Panc1 (cell line): ENCODE data around the gene PER2. TPM values are rescaled to one million over a fixed set of nuclear protein-coding genes. Genes with fewer than 3 reads are reported as not detected.

Source experiments
- ATAC-seq: fragments of 200-7000 bp; cut with Tn5 transposase; 2 replicates; pipeline ENCODE4 v1.9.1; 2020; ENCODE audit warnings: mild to moderate bottlenecking, moderate library complexity
- BruUV-seq: library from RNA; stranded (reverse); fragments of 400-500 nt; replicated peaks from 2 replicates; lab custom pipeline; 2021; lab: Mats Ljungman, UMichigan
- CTCF ChIA-PET: fragments of 300-600 bp; sonication (Branson Sonifier 250); formaldehyde crosslinking; loops from one replicate; lab custom pipeline; 2022; ENCODE audit warnings: antibody characterized with exemption; lab: Charles Lee
- POLR2A ChIA-PET: fragments of 300-600 bp; sonication (Branson Sonifier 250); formaldehyde crosslinking; loops from one replicate; lab custom pipeline; 2022; ENCODE audit warnings: antibody characterized with exemption; lab: Charles Lee
- DNase-seq: peaks from one replicate; pipeline ENCODE4 v3.0.0-alpha.2; 2010; ENCODE audit warnings: low read depth, low spot score
- H3K27ac ChIP-seq: 2 replicates; pipeline ENCODE4 v1.5.1; 2011; ENCODE audit warnings: mild to moderate bottlenecking, low read length, inconsistent platforms
- H3K27me3 ChIP-seq: fragments of 200-500 bp; sonication (Bioruptor generic); 2 replicates; pipeline ENCODE4 v1.6.0; 2014; ENCODE audit warnings: low read length, inconsistent platforms; ENCODE audit not compliant: control insufficient read depth, insufficient read depth
- H3K36me3 ChIP-seq: fragments of 200-500 bp; sonication (Bioruptor generic); 2 replicates; pipeline ENCODE4 v1.5.1; 2014; ENCODE audit warnings: inconsistent platforms, mild to moderate bottlenecking, low read length, moderate library complexity; ENCODE audit not compliant: control insufficient read depth, insufficient read depth
- H3K4me1 ChIP-seq: 2 replicates; pipeline ENCODE4 v1.5.1; 2011; ENCODE audit warnings: inconsistent platforms, mild to moderate bottlenecking, low read length, moderate library complexity; ENCODE audit not compliant: control insufficient read depth, insufficient read depth
- H3K4me3 ChIP-seq, 2 experiments: 2 replicates each; pipeline ENCODE4 v1.5.1; 2011 to 2012; ENCODE audit warnings: low read depth in 2 of 2, low read length in 2 of 2, mild to moderate bottlenecking in 2 of 2, inconsistent platforms in 1 of 2, moderate library complexity in 1 of 2
- H3K9me3 ChIP-seq: fragments of 200-500 bp; sonication (Bioruptor generic); 2 replicates; pipeline ENCODE4 v1.5.1; 2014; ENCODE audit warnings: low read depth, mild to moderate bottlenecking, inconsistent platforms, low read length, moderate library complexity; ENCODE audit not compliant: control insufficient read depth, insufficient read depth
- POLR2AphosphoS5 ChIP-seq: IDR thresholded peaks from 2 replicates; pipeline ENCODE4 v1.6.1; 2012; ENCODE audit warnings: mild to moderate bottlenecking, low read depth, low read length, moderate library complexity
- SIN3A ChIP-seq: IDR thresholded peaks from 2 replicates; pipeline ENCODE4 v1.6.1; 2012; ENCODE audit warnings: low read depth, mild to moderate bottlenecking, low read length, moderate library complexity, borderline replicate concordance; ENCODE audit not compliant: insufficient read depth
- TCF7L2 ChIP-seq: IDR thresholded peaks from 2 replicates; pipeline ENCODE4 v1.6.1; 2011; ENCODE audit warnings: mild to moderate bottlenecking, low read depth, low read length, inconsistent platforms
- in situ Hi-C: cut with HindIII; loops from 2 replicates; pipeline ENCODE4 v1.10.0; 2016; ENCODE audit warnings: low sequenced_read_pairs, low pct_unique_long_range_greater_than_20kb
- intact Hi-C: fragments of 100-400 bp; cut with micrococcal nuclease; formaldehyde crosslinking; loops from one replicate; pipeline ENCODE4 v1.10.0; 2022; ENCODE audit not compliant: unreplicated experiment
- total RNA-seq: library from RNA; stranded (reverse); gene quantifications from one replicate; pipeline ENCODE4 v1.2.1, GENCODE V29; 2021; ENCODE audit not compliant: unreplicated experiment
- TF ChIP-seq, protein P1 (sequence below): fragments of 450-650 bp; IDR thresholded peaks from 2 replicates; pipeline ENCODE4 v1.5.1; 2017; ENCODE audit warnings: mild to moderate bottlenecking
- TF ChIP-seq, protein P2 (sequence below), 2 experiments: IDR thresholded peaks; 2 replicates each; pipeline ENCODE4 v1.6.1; 2011 to 2012; ENCODE audit warnings: low read depth in 2 of 2, control low read depth in 1 of 2, low read length in 1 of 2, mild to moderate bottlenecking in 1 of 2, moderate library complexity in 1 of 2; ENCODE audit not compliant: insufficient read depth in 1 of 2

PER2 gene
- total RNA-seq, 1 experiment from 2014 or later = 9.9 TPM

DNA sequence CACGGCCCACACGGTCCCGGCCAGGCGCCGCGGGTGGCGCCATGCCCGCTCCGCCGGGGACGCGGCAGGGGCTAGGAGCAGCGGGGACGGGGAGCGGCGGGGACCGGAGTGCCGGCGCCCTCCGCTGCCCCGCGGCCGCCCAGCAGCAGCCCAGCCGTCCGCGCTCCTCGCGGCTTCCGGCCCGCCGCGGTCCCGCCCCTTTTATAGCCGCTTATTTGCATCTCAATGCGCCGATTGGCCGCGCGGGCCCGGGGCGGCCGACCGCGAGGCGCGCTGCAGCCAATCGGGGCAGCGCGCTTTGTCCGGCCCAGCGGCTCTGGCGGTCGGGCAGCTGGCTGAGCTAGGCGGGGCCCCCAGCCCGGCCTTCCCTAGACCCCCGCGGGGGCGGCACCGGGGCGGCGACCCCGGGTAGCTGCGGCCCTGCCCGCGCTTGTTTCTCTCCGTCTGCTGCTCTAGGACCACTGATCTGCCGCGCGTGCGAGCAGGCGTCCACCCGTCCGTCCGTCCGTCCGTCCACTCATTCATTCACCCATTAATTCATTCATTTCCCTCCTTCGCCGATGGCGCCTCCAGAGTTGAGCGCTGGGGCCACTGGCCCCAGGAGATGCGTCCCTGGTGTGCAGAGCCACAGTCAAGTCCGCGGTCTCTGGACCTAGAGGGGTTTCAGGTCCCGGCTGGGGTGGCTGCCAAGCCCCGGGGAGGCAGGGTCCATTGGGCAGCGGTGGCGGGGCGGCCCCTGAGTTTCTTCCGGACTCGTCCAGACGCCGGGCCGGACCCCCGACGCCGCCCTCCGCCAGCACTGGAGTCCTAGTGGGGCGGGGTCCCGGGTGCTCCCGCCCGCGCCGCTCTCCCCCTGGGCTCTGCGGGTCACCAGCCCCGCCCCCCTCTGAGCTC is 48.3 kb downstream of the PER2 start, which contains the start of gene HES6:
HES6 (minus strand) TSS at position 176 of the 894 bp plus-strand sequence; CDS start at position 43, 133 bp downstream.
- intact Hi-C loops (no loop called here), in situ Hi-C loops (no loop called here)
- TF ChIP-seq, protein P1, sequence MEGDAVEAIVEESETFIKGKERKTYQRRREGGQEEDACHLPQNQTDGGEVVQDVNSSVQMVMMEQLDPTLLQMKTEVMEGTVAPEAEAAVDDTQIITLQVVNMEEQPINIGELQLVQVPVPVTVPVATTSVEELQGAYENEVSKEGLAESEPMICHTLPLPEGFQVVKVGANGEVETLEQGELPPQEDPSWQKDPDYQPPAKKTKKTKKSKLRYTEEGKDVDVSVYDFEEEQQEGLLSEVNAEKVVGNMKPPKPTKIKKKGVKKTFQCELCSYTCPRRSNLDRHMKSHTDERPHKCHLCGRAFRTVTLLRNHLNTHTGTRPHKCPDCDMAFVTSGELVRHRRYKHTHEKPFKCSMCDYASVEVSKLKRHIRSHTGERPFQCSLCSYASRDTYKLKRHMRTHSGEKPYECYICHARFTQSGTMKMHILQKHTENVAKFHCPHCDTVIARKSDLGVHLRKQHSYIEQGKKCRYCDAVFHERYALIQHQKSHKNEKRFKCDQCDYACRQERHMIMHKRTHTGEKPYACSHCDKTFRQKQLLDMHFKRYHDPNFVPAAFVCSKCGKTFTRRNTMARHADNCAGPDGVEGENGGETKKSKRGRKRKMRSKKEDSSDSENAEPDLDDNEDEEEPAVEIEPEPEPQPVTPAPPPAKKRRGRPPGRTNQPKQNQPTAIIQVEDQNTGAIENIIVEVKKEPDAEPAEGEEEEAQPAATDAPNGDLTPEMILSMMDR = 0 out of 2 replicates have a peak, but pooled peaks have one; percentile 15
- TF ChIP-seq TCF7L2 = no peak
- TF ChIP-seq POLR2AphosphoS5 = peak; percentile 82
- TF ChIP-seq SIN3A = peak; percentile 80; the same call in 1 of the 2 replicates
- BruUV-seq = no TSS peak
- Histone ChIP-seq H3K4me3 (peak within 1 kb of the TSS; percentile 65 to 66), H3K4me1 (no peaks in the 10 kb centered on the region), H3K9me3 (no peaks in the 10 kb centered on the region), H3K27me3 (no peaks in the 10 kb centered on the region), H3K36me3 (no peaks in the 10 kb centered on the region), H3K27ac (peak within 1 kb of the TSS; percentile 63; the same call in 1 of the 2 replicates)
- ChIA-PET CTCF (no interaction called here), POLR2A (interaction anchor here (0.5 to 0.7 kb wide), 2 partner anchors 80 to 1706 kb away, joined by 3 read pairs; no protein-coding TSS in a partner anchor)
- no peak for DNase-seq
- ATAC-seq = peak; percentile 91

DNA sequence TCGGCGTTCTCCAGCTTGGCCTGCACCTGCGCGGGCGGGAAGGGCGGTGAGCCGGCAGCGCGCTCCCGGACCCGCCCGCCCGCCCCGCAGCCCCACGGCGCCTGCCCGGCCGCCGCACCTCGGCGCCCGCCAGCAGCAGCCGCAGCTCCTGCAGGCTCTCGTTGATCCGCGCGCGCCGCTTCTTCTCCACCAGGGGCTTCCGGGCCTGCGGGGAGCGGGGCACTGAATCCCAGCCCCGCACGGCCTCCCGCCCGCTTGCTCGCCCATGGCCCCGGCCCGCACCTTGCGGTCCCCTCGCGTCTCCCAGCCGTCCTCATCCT is 48.9 kb downstream of the PER2 start:
- in situ Hi-C loops (no loop called here), intact Hi-C loops (no loop called here)
- ChIA-PET CTCF (no interaction called here), POLR2A (no interaction called here)
- Histone ChIP-seq H3K27ac (no peak overlapping the region), H3K4me3 (peak overlapping the region; percentile 59 to 65), H3K4me1 (no peaks in the 10 kb centered on the region), H3K36me3 (no peaks in the 10 kb centered on the region), H3K9me3 (no peaks in the 10 kb centered on the region), H3K27me3 (no peaks in the 10 kb centered on the region)
- TF ChIP-seq, protein P2, sequence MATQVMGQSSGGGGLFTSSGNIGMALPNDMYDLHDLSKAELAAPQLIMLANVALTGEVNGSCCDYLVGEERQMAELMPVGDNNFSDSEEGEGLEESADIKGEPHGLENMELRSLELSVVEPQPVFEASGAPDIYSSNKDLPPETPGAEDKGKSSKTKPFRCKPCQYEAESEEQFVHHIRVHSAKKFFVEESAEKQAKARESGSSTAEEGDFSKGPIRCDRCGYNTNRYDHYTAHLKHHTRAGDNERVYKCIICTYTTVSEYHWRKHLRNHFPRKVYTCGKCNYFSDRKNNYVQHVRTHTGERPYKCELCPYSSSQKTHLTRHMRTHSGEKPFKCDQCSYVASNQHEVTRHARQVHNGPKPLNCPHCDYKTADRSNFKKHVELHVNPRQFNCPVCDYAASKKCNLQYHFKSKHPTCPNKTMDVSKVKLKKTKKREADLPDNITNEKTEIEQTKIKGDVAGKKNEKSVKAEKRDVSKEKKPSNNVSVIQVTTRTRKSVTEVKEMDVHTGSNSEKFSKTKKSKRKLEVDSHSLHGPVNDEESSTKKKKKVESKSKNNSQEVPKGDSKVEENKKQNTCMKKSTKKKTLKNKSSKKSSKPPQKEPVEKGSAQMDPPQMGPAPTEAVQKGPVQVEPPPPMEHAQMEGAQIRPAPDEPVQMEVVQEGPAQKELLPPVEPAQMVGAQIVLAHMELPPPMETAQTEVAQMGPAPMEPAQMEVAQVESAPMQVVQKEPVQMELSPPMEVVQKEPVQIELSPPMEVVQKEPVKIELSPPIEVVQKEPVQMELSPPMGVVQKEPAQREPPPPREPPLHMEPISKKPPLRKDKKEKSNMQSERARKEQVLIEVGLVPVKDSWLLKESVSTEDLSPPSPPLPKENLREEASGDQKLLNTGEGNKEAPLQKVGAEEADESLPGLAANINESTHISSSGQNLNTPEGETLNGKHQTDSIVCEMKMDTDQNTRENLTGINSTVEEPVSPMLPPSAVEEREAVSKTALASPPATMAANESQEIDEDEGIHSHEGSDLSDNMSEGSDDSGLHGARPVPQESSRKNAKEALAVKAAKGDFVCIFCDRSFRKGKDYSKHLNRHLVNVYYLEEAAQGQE (IDR thresholded peaks at IDR 0.05; ENCODE audit: insufficient read depth in 1 of 2, low read depth in 2 of 2, low read length in 1 of 2) = no peak
- TF ChIP-seq SIN3A (no peak), POLR2AphosphoS5 (no peak)
- DNase-seq = no peak
- peak; percentile 23 for ATAC-seq
- no TSS peak for BruUV-seq
